Endothelial cell of umbilical vein (primary cell): Measurements from ENCODE around the gene OR6B2.

Experiments
- CTCF ChIP-seq, 2 donors: IDR thresholded peaks; 1 replicate in 1 of 2; 2 replicates in 1 of 2; pipeline ENCODE4 v1.5.1; 2011; ENCODE audit warnings: low read length in 2 of 2, mild to moderate bottlenecking in 2 of 2, moderate library complexity in 2 of 2, control low read depth in 1 of 2, inconsistent platforms in 1 of 2, low read depth in 1 of 2; ENCODE audit not compliant: insufficient read depth in 1 of 2; ENCODE audit errors: extremely low read depth in 1 of 2
- EZH2 ChIP-seq: IDR thresholded peaks from 2 replicates; pipeline ENCODE4 v1.6.1; 2012; ENCODE audit warnings: borderline replicate concordance, low read depth, mild to moderate bottlenecking, moderate library complexity, low read length, inconsistent platforms; ENCODE audit not compliant: severe bottlenecking
- FOS ChIP-seq: IDR thresholded peaks from 2 replicates; pipeline ENCODE4 v1.6.1; 2011; ENCODE audit warnings: mild to moderate bottlenecking, low read length, moderate library complexity, borderline replicate concordance; ENCODE audit not compliant: insufficient read depth
- GATA2 ChIP-seq: IDR thresholded peaks from 2 replicates; pipeline ENCODE4 v1.7.0; 2011; ENCODE audit warnings: low read depth, mild to moderate bottlenecking, moderate library complexity, mixed read lengths, low read length; ENCODE audit not compliant: insufficient read length, insufficient read depth
- JUN ChIP-seq: IDR thresholded peaks from 2 replicates; pipeline ENCODE4 v1.6.1; 2011; ENCODE audit warnings: borderline replicate concordance, low read depth; ENCODE audit not compliant: insufficient read length, insufficient read depth
- MAX ChIP-seq: IDR thresholded peaks from 2 replicates; pipeline ENCODE4 v1.6.1; 2011; ENCODE audit not compliant: insufficient read depth, insufficient read length
- MYC ChIP-seq: IDR thresholded peaks from one replicate; pipeline ENCODE4 v1.6.1; 2011; ENCODE audit warnings: mild to moderate bottlenecking, low read depth, low read length
- POLR2A ChIP-seq: IDR thresholded peaks from 2 replicates; pipeline ENCODE4 v1.6.1; 2012; ENCODE audit warnings: low read depth, mild to moderate bottlenecking, control low read depth, low read length
- POLR2AphosphoS5 ChIP-seq: IDR thresholded peaks from 2 replicates; pipeline ENCODE4 v1.6.1; 2012; ENCODE audit warnings: low read depth, mild to moderate bottlenecking, control low read depth, low read length, moderate library complexity; ENCODE audit not compliant: insufficient read depth

GRCh38 chr2:240055177-240055917, 25.1 kb upstream of the OR6B2 start:
- TF ChIP-seq POLR2A (no peak), CTCF (IDR thresholded peaks at IDR 0.05; ENCODE audit: extremely low read depth in 1 of 2, insufficient read depth in 1 of 2, low read depth in 1 of 2, low read length in 2 of 2) (no peak), MYC (no peak), POLR2AphosphoS5 (no peak), FOS (no peak), EZH2 (no peak), MAX (no peak), JUN (no peak), GATA2 (no peak)
